Omental fat pad (tissue), 4 donors: Measurements from ENCODE around the gene BCAS1. TPM values are rescaled to one million over a fixed set of nuclear protein-coding genes. Genes with fewer than 3 reads are reported as not detected.

Experiments
- ATAC-seq: fragments of 150-250 bp; one replicate; pipeline ENCODE4 v1.9.1; 2016; ENCODE audit warnings: mild to moderate bottlenecking, moderate library complexity; ENCODE audit not compliant: low FRiP score
- DNase-seq: peaks from one replicate; pipeline ENCODE4 v3.0.0-alpha.2; 2019; ENCODE audit warnings: low spot score
- total RNA-seq, 4 donors: library from RNA; depleted of rRNA; stranded (reverse); fragments of >200 nt; gene quantifications; one replicate each; pipeline ENCODE4 v1.1.0, GENCODE V29; 2016
- TF ChIP-seq, protein P1 (sequence below), 3 donors: fragments of 450-650 bp; IDR thresholded peaks; one replicate each; pipeline ENCODE4 v1.5.1; 2016 to 2017; ENCODE audit warnings: antibody characterized with exemption in 3 of 3, mild to moderate bottlenecking in 3 of 3, moderate library complexity in 2 of 3

BCAS1 gene
- total RNA-seq, 4 donors from 2014 or later: 0.50 to 2.2 (median 0.56) TPM; not detected in 1

DNA sequence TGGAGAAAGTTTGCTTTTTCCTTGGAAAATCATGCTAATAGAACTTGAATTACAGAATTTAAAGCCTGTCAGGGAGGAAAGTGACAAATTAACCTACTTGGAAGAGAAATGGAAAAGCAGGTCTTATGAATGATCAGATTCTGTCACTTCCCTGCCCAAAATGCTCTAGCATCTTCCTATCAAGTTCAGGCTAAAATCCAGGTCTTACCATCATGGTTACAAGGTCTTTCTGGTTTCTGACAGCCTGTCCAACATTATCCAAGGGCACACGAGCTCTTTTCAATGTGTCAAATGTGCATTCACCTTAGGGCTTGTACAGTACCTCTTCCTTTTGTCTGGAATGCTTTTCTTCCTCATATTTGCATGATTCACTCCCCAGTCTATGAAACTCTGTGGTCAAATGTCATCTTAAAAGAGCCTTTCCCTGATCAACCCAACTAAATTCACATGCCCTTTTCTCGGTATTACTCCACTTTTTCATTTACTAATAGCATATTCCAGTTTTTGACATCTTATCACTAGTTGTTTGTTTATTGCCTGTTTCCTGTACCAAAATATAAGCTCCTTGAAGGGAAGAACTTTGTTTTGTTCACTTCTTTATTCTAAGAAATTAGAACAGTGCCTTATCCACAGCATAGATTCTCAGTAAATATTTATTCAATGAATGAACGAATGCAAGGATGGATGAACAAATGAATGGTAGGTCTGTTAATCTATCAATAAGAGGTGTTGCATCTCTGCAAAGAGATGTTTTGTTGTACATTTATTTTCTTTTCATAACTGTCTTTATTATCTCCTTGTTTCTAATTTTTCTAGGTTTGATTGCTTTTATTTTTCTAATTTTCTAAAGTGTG, 139.5 kb downstream of the BCAS1 start:
- no peak for DNase-seq
- TF ChIP-seq, protein P1, sequence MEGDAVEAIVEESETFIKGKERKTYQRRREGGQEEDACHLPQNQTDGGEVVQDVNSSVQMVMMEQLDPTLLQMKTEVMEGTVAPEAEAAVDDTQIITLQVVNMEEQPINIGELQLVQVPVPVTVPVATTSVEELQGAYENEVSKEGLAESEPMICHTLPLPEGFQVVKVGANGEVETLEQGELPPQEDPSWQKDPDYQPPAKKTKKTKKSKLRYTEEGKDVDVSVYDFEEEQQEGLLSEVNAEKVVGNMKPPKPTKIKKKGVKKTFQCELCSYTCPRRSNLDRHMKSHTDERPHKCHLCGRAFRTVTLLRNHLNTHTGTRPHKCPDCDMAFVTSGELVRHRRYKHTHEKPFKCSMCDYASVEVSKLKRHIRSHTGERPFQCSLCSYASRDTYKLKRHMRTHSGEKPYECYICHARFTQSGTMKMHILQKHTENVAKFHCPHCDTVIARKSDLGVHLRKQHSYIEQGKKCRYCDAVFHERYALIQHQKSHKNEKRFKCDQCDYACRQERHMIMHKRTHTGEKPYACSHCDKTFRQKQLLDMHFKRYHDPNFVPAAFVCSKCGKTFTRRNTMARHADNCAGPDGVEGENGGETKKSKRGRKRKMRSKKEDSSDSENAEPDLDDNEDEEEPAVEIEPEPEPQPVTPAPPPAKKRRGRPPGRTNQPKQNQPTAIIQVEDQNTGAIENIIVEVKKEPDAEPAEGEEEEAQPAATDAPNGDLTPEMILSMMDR (IDR thresholded peaks at IDR 0.05): no peak
- no peak for ATAC-seq

DNA sequence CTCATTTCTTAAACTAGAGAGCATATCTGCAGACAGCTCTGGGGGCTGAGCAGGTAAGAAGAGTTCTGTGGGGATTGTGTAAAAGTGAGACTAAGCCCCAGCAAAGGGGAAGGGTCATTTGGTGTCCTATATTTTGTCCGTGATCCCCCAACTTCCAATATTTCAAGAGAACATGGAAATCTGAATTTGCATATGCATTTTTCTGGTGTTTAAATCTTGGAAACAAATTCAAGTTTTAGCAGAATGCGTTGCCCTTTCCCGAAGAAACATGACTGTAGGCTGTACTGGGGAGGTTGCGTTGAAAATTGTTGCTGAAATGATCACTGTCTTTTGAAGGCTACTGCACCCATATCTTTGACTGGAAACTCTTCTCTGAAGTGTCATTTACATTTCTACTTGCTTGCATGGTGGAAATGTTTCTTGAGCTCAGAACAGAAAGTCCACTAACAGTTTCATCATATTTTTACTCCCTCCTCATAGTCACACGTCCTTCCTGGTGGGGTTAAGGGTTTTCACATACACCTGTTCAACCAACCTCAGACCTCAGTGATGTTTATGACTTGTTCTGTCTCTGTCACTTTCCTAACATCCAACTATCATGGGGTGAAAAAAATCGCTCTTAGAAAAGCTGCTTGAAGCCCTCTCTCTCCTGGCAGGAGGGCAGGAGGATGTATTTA, 140.3 kb downstream of the BCAS1 start:
- ATAC-seq: no peak
- no peak for DNase-seq
- TF ChIP-seq, protein P1 (IDR thresholded peaks at IDR 0.05): no peak

DNA sequence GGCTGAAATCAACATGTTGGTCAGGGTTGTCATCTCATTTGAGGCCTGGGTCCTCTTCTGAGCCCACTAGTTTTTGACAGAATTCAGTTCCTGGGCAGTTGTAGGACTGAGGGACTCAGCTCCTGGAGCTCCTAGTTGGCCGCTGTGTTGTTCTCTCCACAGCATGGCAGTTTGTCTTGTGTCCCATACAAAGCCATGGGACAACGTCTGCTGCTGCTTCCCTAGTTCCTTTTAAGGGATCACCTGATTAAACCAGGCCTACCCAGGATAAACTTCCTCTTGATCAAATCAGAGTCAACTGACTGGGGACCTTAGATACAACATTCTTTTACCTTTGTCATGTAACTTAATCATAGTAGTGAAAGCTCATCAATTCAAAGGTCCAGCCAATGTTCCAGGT, 141.0 kb downstream of the BCAS1 start:
- DNase-seq (no peak), ATAC-seq (no peak)
- TF ChIP-seq, protein P1 (IDR thresholded peaks at IDR 0.05): no peak

DNA sequence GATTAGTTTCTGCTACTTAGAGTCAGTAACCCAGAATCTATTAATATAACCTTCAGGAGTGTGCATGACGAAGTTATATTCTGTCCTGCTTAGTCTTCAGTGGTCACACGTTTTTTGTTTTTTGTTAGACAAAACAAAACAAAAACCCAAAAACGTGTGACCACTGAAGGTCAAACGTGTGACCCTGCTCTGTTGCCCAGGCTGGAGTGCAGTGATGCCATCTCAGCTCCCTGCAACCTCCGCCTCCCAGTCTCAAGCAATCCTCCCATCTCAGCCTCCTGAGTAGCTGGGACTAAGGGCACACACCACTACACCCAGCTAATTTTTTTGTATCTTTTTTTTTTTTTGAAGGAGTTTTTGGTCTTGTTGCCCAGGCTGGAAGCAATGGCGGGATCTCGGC, 142.4 kb downstream of the BCAS1 start:
- DNase-seq: no peak
- ATAC-seq: no peak
- TF ChIP-seq, protein P1 (IDR thresholded peaks at IDR 0.05): no peak

DNA sequence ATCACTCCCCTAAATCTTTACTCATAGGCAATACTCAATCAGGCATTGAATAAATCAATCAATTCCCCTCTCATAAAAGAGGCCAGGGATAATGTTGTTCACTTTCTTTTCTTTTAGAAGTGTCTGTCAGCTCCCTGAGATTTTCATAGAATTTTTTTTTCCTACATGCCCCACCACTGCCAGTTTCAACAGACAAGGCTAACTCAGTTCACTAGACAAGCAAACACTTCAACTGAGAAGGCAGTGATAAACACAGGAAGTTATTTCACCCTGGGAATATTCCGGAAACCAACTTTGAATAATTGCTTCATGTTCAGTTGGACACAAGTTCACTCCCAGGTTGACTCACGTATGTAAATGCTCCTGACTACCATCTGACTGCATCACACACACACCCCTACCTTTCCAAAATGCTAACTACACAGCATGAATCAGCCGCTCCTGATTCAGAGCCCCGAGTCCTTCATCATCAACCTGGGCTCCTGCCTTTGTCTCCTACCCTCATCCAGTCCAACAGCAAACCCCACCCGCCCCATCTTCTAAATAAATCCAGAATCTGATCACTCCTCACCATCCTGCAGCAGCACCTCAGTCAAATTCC, 143.9 kb downstream of the BCAS1 start:
- DNase-seq (no peak), ATAC-seq (peak; percentile 96)
- TF ChIP-seq, protein P1 (IDR thresholded peaks at IDR 0.05): no peak

DNA sequence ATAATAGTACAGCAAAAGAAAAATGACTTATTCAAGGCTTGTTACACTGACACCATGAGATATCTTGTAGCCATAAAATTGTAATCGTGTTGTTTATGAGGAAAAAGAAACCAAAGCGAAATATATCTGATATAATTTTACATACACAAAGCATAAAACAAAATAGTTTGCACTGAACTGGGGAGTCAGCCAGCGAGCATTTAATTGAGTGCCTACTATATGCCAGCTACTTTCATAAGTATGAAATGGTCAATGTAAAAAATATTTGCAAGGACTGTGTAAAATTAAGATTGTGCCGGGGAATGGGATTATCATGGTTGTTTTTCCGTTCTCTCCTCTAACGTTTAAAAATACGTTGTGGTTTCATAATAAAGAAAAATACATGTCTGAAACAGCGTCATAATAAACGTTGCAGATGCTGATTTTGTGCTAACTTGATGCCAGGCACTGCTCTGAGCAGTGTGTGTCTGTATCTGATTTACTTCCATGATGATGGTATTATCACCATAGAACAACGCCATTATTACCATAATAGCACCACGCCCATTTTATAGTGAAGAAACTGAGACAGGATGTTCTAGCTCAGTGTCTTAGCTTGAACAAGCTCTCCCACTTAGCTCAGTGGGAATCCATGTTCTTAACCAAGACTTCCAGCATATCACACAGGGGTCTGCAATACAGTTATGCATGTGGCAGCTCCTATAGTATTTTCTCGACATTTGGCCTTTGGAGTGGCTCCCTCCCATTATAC, 144.6 kb downstream of the BCAS1 start:
- TF ChIP-seq, protein P1 (IDR thresholded peaks at IDR 0.05): no peak
- DNase-seq (no peak), ATAC-seq (no peak)
